Inflammatory macrophage treated with lipopolysaccharide for 4 hours (primary cell): Measurements from ENCODE around the gene AKT2.

Experiments used
- DNase-seq: peaks from one replicate; pipeline ENCODE4 v3.0.0-alpha.2; 2020

AKT2 gene

GRCh38 chr19:40216013-40216776 is 69.0 kb downstream of the AKT2 start:
- DNase-seq = no peak

- DNase-seq = no peak
Observed at GRCh38 chr19:40214936-40215335, 70.2 kb downstream of the AKT2 start.

DNA sequence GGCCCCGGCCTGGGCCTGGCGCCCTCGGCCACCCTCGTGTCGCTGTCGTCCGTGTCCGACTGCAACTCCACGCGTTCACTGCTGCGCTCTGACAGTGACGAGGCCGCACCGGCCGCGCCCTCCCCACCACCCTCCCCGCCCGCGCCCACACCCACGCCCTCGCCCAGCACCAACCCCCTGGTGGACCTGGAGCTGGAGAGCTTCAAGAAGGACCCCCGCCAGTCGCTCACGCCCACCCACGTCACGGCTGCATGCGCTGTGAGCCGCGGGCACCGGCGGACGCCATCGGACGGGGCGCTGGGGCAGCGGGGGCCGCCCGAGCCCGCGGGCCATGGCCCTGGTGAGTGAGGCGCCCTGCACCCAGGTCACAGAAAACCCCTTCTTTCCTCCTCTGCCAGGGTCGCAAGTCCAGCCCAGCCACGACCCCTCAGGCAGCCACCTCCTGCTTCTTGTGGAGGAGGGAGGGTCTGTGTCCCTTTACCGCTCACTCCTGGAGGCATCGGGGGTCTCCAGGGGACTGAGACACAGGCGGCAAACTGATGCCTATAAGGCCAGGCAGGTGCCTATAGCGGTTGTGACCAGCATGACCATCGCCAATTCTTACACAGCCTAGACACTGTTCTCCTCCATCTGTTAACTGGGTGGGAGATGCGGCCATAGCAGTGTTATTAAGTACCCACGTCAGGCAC is 71.1 kb downstream of the AKT2 start:
- no peak for DNase-seq

DNA sequence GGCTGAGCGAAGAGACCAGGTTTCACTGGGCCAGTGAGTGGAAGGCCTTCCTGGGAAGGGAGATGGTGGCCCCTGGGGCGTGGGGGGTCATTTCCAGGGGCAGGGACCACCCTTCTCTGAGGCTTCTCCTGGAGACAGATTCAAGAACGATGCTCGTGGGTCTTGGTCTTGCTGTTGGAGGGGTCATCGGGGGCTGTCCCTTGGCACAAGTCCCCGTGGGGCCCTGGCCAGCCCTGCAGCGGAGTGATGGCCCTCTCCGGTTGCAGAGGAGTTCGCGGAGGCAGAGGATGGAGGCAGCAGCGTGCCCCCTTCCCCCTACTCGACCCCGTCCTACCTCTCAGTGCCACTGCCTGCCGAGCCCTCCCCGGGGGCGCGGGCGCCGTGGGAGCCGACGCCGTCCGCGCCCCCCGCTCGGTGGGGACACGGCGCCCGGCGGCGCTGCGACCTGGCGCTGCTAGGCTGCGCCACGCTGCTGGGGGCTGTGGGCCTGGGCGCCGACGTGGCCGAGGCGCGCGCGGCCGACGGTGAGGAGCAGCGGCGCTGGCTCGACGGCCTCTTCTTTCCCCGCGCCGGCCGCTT is 71.8 kb downstream of the AKT2 start:
- DNase-seq = no peak

GRCh38 chr19:40210889-40211288 is 74.3 kb downstream of the AKT2 start:
- no peak for DNase-seq

DNA sequence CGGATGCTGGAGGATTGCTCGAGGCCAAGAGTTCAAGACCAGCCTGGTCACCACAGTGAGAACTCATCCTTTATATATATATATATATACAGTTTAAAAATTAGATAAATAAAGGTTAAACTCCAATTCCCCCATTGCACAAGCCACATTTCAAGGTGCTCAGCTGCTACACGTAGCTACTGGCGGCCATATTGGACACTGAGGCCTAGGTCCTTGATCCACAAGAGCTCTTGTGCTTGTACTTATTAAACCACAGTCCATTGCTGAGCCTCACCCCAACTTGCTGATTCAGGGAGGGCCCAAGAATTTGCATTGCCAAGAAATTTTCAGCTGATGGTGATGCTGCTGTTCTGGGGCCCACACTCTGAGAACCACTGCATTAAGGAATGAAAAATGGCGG is 76.5 kb downstream of the AKT2 start:
- DNase-seq = no peak

- DNase-seq = no peak
Observed at GRCh38 chr19:40205760-40206159, 79.4 kb downstream of the AKT2 start.

GRCh38 chr19:40204381-40204780 is 80.8 kb downstream of the AKT2 start:
- no peak for DNase-seq

DNA sequence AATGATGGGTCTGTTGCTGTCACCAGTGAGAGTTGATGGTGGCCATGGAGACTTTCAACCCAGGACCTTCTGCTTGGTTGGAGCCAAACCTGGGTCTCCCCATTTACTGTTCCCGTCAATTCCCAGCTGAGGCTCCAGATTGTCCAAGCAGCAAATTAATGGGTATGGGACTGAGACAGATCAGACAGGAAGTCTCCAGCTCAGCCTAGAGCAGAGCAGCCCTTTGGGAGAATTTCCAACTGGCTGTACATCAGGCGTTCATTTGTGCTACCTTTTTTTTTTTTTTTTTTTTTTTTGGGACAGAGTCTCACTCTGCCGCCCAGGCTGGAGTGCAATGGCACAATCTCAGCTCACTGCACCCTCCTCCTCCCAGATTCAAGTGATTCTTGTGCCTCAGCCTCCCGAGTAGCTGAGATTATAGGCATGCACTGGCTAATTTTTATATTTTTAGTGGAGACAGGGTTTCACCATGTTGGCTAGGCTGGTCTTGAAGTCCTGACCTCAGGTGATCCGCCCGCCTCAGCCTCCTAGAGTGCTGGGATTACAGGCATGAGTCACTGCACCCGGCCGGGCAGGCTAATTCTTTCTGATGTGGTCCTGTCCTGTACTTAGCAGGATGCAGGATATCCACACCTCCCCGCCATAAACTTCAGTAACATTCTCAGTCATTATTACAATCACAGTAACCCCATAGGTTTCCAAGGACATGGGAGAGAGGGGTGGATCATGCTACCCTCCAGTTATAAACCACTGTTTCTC is 84.6 kb downstream of the AKT2 start:
- no peak for DNase-seq

DNA sequence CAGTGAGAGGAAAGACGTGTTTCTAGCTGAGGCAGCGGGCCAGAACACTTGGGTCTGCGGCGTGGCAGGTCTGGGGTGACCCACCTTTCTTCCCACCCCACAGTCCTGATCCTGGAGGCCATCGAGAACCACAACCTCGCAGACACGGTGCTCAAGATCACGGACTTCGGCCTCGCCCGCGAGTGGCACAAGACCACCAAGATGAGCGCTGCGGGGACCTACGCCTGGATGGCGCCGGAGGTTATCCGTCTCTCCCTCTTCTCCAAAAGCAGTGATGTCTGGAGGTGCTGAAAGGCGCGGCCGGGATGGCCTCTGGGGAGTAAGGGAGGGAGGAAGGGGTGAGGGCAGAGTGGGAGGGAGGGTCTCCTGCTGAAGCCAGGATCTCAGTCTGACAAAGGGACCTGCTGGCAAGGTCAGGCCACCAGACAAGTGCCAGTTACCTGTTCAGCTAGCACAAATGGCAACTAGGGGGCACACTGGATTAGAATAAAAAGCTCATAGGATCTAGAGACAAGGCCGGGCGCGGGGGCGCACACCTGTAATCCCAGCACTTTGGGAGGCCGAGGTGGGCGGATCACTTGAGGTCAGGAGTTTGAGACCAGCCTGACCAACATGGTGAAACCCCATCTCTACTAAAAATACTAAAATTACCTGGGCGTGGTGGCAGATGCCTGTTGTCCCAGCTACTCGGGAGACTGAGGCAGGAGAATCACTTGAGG is 86.7 kb downstream of the AKT2 start:
- DNase-seq = no peak

- no peak for DNase-seq
Observed at GRCh38 chr19:40193587-40193849, 91.6 kb downstream of the AKT2 start.

GRCh38 chr19:40192758-40193586 is 92.2 kb downstream of the AKT2 start:
- DNase-seq = no peak

- peak; percentile 19 for DNase-seq
Observed at GRCh38 chr19:40191836-40192646, 93.1 kb downstream of the AKT2 start.

- peak; percentile 72 for DNase-seq
Observed at GRCh38 chr19:40190891-40191835, 94.0 kb downstream of the AKT2 start, which contains the start of gene MAP3K10. MAP3K10 (plus strand) TSS chr19:40191426; CDS start chr19:40192032, 606 bp downstream.

DNA sequence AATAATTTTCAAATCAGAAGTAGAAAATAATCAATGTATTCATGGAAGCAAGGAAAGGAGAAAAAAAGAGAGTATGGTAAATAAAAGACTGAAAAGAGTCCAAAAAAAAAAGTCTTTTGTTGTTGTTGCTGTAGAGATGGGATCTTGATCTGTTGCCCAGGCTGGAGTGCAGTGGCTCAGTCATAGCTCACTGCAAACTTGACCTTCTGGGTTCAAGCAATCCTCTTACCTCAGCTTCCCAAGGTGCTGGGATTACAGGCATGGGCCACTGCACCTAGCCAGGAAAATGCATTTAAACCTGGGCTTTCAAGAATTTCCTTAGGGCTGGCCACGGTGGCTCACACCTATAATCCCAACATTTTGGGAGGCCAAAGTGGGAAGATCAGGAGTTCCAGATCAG is 100.9 kb downstream of the AKT2 start:
- DNase-seq = no peak
